ENCODE measurements around the gene SPO11.

DNA sequence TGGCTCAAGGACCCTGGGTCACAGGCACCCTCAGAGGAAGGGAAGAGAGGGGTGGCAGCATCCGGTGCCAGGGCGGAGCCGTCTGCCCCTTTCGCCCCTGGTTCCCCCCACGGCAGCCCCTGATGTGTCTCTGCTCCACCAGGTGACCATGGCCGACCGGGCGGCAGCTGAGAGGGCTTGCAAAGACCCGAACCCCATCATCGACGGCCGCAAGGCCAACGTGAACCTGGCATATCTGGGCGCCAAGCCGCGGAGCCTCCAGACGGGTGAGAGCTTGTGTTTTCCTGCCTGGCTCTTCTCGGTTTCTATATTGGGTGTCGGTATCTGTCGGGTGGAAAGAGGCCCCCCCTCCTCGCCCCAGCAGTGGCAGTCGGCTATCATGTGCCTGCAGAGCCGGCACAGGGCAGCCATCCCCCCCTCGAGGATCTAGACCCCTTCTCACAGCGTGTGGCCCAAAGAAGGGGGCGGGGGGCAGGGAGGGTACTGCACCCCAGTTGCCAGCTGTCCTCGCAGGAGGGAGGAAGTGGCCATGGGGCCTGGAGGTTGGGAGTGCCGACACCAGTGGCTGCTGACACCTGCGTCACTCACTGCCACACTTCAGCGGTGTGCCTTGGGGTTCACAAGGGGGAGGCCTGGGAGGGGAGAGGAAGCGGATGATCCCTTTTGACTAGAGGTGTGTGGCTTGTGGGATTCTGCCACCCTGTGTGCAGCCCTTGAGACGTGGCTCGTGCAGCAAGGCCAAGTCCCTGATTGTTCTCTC lies 63.1 kb downstream of the SPO11 start:
- TF ChIP-seq POLR2A (IDR thresholded peaks at IDR 0.05; ENCODE audit: low read depth, low read length) (no peak; the same call in 1 of the 2 replicates), TAF1 (IDR thresholded peaks at IDR 0.05; ENCODE audit: borderline replicate concordance, low read depth, low read length) (no peak), POLR2AphosphoS5 (IDR thresholded peaks at IDR 0.05; ENCODE audit: low read depth, low read length) (no peak; the same call in 1 of the 2 replicates)
